PC-9 (cell line): Measurements from ENCODE around the gene ST6GALNAC1.

ENCODE experiments used
- EZH2 ChIP-seq: fragments of 200-600 bp; sonication (generic); IDR thresholded peaks from 2 replicates; pipeline ENCODE4 v1.8.0; 2017; ENCODE audit warnings: antibody characterized with exemption, low read depth
- TF ChIP-seq, protein P1 (sequence below): fragments of 200-600 bp; sonication (generic); conservative IDR thresholded peaks from 2 replicates; pipeline ENCODE4 v1.6.1; 2017; ENCODE audit warnings: mixed run types, antibody characterized with exemption, mild to moderate bottlenecking, moderate library complexity

DNA sequence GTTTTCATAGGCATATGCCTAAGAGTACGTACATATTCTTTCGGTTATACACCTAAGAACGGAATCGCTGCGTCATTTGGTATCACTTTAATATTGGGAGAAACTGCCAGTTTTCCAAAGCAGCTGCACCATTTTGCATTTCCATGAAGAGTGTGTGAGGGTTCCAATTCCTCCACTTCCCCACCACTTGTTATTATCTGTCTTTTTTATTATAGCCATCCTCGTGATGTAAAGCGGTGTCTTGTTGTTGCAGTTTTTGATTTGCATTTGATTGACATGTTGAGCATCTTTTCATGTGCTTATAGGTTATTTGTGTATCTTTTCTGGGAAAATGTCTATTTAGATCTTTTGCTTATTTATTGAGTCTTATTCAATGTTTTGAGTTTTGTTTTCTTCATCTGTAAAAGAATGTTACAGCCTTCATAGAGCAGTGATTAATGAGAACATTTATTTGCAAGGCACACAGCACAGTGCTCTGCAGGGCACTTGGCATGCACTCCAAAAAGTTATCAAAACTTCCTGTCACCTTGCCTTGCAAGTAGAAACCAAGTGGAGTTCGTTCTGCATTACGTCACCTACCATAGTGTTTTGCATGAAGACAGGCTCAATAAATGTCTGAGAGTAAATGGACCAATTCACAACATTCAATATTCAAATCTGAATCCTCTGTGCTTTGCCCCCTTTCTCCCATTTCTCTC is 26.6 kb upstream of the ST6GALNAC1 start:
- TF ChIP-seq EZH2, result no peak
- TF ChIP-seq, protein P1, sequence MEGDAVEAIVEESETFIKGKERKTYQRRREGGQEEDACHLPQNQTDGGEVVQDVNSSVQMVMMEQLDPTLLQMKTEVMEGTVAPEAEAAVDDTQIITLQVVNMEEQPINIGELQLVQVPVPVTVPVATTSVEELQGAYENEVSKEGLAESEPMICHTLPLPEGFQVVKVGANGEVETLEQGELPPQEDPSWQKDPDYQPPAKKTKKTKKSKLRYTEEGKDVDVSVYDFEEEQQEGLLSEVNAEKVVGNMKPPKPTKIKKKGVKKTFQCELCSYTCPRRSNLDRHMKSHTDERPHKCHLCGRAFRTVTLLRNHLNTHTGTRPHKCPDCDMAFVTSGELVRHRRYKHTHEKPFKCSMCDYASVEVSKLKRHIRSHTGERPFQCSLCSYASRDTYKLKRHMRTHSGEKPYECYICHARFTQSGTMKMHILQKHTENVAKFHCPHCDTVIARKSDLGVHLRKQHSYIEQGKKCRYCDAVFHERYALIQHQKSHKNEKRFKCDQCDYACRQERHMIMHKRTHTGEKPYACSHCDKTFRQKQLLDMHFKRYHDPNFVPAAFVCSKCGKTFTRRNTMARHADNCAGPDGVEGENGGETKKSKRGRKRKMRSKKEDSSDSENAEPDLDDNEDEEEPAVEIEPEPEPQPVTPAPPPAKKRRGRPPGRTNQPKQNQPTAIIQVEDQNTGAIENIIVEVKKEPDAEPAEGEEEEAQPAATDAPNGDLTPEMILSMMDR, result no peak
